GM06990 (cell line): Measurements from ENCODE around the gene ATP8B4.
"Not testable (repeated sequence)": the region's sequence is repeated elsewhere in the genome, so short reads cannot be mapped to it uniquely, and the experiment has no call there.

Experiments used
- DNase-seq: peaks from one replicate; pipeline ENCODE4 v3.0.0-alpha.2; 2011; ENCODE audit not compliant: insufficient read length; ENCODE audit errors: extremely low read depth
- H3K27me3 ChIP-seq: replicated peaks from 2 replicates; pipeline ENCODE4 v1.6.0; 2011; ENCODE audit warnings: low read length; ENCODE audit not compliant: control insufficient read depth, insufficient read depth
- H3K36me3 ChIP-seq: 2 replicates; pipeline ENCODE4 v1.5.1; 2011; ENCODE audit warnings: low read length; ENCODE audit not compliant: control insufficient read depth, insufficient read depth
- H3K4me3 ChIP-seq: replicated peaks from 2 replicates; pipeline ENCODE4 v1.5.1; 2011; ENCODE audit warnings: low read depth, mild to moderate bottlenecking, control low read depth, low read length
- TF ChIP-seq, protein P1 (sequence below): IDR thresholded peaks from 2 replicates; pipeline ENCODE4 v1.5.1; 2011; ENCODE audit warnings: low read length, control low read depth, mild to moderate bottlenecking, inconsistent platforms; ENCODE audit not compliant: insufficient read depth, poor library complexity, severe bottlenecking

Gene ATP8B4

GRCh38 chr15:50137893-50138292 is 18.9 kb upstream of the ATP8B4 start:
- Histone ChIP-seq H3K4me3 (no peak overlapping the region), H3K36me3 (no peaks in the 10 kb centered on the region), H3K27me3 (0 out of 2 replicates have a peak, but pooled peaks cover 2% of the 10 kb centered on the region)
- DNase-seq = no peak
- TF ChIP-seq, protein P1, sequence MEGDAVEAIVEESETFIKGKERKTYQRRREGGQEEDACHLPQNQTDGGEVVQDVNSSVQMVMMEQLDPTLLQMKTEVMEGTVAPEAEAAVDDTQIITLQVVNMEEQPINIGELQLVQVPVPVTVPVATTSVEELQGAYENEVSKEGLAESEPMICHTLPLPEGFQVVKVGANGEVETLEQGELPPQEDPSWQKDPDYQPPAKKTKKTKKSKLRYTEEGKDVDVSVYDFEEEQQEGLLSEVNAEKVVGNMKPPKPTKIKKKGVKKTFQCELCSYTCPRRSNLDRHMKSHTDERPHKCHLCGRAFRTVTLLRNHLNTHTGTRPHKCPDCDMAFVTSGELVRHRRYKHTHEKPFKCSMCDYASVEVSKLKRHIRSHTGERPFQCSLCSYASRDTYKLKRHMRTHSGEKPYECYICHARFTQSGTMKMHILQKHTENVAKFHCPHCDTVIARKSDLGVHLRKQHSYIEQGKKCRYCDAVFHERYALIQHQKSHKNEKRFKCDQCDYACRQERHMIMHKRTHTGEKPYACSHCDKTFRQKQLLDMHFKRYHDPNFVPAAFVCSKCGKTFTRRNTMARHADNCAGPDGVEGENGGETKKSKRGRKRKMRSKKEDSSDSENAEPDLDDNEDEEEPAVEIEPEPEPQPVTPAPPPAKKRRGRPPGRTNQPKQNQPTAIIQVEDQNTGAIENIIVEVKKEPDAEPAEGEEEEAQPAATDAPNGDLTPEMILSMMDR = no peak

GRCh38 chr15:50137330-50137761 is 18.3 kb upstream of the ATP8B4 start:
- Histone ChIP-seq H3K36me3 (no peaks in the 10 kb centered on the region), H3K27me3 (0 out of 2 replicates have a peak, but pooled peaks cover 2% of the 10 kb centered on the region), H3K4me3 (no peak overlapping the region)
- TF ChIP-seq, protein P1 = no peak
- no peak for DNase-seq

GRCh38 chr15:50135031-50135551 is 16.1 kb upstream of the ATP8B4 start:
- no peaks in the 10 kb centered on the region for H3K36me3 ChIP-seq
- TF ChIP-seq, protein P1 = no peak
- DNase-seq = no peak
- no peak overlapping the region for H3K4me3 ChIP-seq
- 0 out of 2 replicates have a peak, but pooled peaks cover 2% of the 10 kb centered on the region for H3K27me3 ChIP-seq

- Histone ChIP-seq H3K36me3 (no peaks in the 10 kb centered on the region), H3K27me3 (0 out of 2 replicates have a peak, but pooled peaks cover 2% of the 10 kb centered on the region), H3K4me3 (no peak overlapping the region)
- TF ChIP-seq, protein P1 = no peak
- no peak for DNase-seq
Observed at GRCh38 chr15:50134524-50135024, 15.5 kb upstream of the ATP8B4 start.

- not testable (repeated sequence) for H3K36me3 ChIP-seq, H3K4me3 ChIP-seq, DNase-seq, H3K27me3 ChIP-seq
Observed at GRCh38 chr15:50132251-50132984, 13.4 kb upstream of the ATP8B4 start.

GRCh38 chr15:50131617-50132016 is 12.6 kb upstream of the ATP8B4 start:
- H3K4me3 ChIP-seq = no peak overlapping the region
- no peaks in the 10 kb centered on the region for H3K36me3 ChIP-seq
- H3K27me3 ChIP-seq = no peaks in the 10 kb centered on the region
- no peak for DNase-seq
- TF ChIP-seq, protein P1 = no peak
